ENCODE measurements around the gene SPRR2G.

DNA sequence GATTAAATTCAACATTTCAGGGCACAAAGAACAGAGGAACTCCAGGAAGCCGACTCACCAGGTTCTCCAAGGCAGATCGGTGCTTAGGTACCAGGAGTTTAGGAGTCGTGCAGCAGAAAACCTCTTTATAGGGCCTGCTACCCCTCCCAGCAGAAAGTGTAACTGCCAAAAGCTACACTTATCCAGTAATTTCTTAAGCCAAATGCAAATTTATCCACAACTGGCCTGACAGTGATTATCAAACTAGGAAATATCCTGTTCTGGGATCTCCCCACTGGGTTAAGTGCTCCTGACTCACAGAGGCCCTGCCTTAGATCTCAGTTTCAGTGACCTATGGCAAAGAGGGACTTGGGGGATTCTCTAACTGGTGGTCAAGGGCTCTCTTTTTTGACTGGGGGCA is 37.3 kb downstream of the SPRR2G start, which contains the start of gene SPRR2F:
- TF ChIP-seq GATA2 (IDR thresholded peaks at IDR 0.05; ENCODE audit: low read depth, low read length) (no peak), GATA3 (IDR thresholded peaks at IDR 0.05; ENCODE audit: low read depth, low read length) (no peak)
